SK-N-SH (cell line): ENCODE data around the gene SPAG5. TPM values are rescaled to one million over a fixed set of nuclear protein-coding genes. Genes with fewer than 3 reads are reported as not detected.

Source experiments
- CTCF ChIA-PET: fragments of 300-600, 350-600 bp; formaldehyde crosslinking; extraction: SDS; loops from one replicate; lab custom pipeline; 2021; lab: Yijun Ruan, JAX
- POLR2A ChIA-PET: fragments of 350-600 bp; sonication (Branson Sonifier 250); formaldehyde crosslinking; extraction: SDS; loops from one replicate; lab custom pipeline; 2020; ENCODE audit warnings: antibody characterized with exemption, inconsistent platforms; lab: Yijun Ruan, JAX
- DNase-seq: peaks from one replicate; pipeline ENCODE4 v3.0.0; 2012
- H2AFZ ChIP-seq: fragments of 200-600 bp; sonication (generic); 2 replicates; pipeline ENCODE4 v1.8.1; 2016; ENCODE audit warnings: antibody characterized with exemption, mild to moderate bottlenecking, low read depth
- H3F3A ChIP-seq: fragments of 200-600 bp; sonication (generic); replicated peaks from 2 replicates; pipeline ENCODE3; 2016; ENCODE audit warnings: antibody characterized with exemption, mild to moderate bottlenecking; ENCODE audit not compliant: insufficient read depth
- H3K27ac ChIP-seq, 2 experiments: fragments of 200-500 bp in 1 of 2; fragments of 200-600 bp in 1 of 2; sonication (Bioruptor generic) in 1 of 2; sonication (generic), shearing (Covaris generic) in 1 of 2; 2 replicates each; pipeline versions ENCODE4 v1.5.1 to v1.6.1; 2014 to 2016; ENCODE audit warnings: low read depth in 2 of 2, inconsistent platforms in 1 of 2, low read length in 1 of 2, mild to moderate bottlenecking in 1 of 2, mixed read lengths in 1 of 2
- H3K27me3 ChIP-seq: fragments of 200-600 bp; sonication (generic), shearing (Covaris generic); 2 replicates; pipeline ENCODE4 v1.6.1; 2016; ENCODE audit warnings: mixed run types; ENCODE audit not compliant: insufficient read depth
- H3K36me3 ChIP-seq, 2 experiments: fragments of 200-500 bp in 1 of 2; fragments of 200-600 bp in 1 of 2; sonication (Bioruptor generic) in 1 of 2; sonication (generic) in 1 of 2; replicated peaks in 1 of 2; 2 replicates each; pipeline versions ENCODE3 to v1.5.1; 2014 to 2016; ENCODE audit warnings: low read length in 1 of 2, mild to moderate bottlenecking in 1 of 2; ENCODE audit not compliant: insufficient read depth in 2 of 2, control insufficient read depth in 1 of 2
- H3K4me1 ChIP-seq, 2 experiments: fragments of 200-500 bp in 1 of 2; fragments of 200-600 bp in 1 of 2; sonication (Bioruptor generic) in 1 of 2; sonication (generic), shearing (Covaris generic) in 1 of 2; 2 replicates each; pipeline versions ENCODE4 v1.5.1 to v1.6.1; 2014 to 2016; ENCODE audit warnings: low read depth in 1 of 2, low read length in 1 of 2, mixed run types in 1 of 2; ENCODE audit not compliant: insufficient read depth in 2 of 2, control insufficient read depth in 1 of 2
- H3K4me2 ChIP-seq: fragments of 200-600 bp; sonication (generic), shearing (Covaris generic); 2 replicates; pipeline ENCODE4 v1.6.1; 2017; ENCODE audit warnings: mixed run types
- H3K4me3 ChIP-seq, 2 experiments: fragments of 200-500 bp in 1 of 2; fragments of 200-600 bp in 1 of 2; sonication (Bioruptor generic) in 1 of 2; sonication (generic), shearing (Covaris generic) in 1 of 2; 2 replicates each; pipeline versions ENCODE4 v1.5.1 to v1.8.1; 2014 to 2016; ENCODE audit warnings: low read depth in 2 of 2, inconsistent platforms in 1 of 2, low read length in 1 of 2, mild to moderate bottlenecking in 1 of 2, mixed read lengths in 1 of 2, moderate library complexity in 1 of 2
- H3K79me2 ChIP-seq: fragments of 200-600 bp; sonication (generic); 2 replicates; pipeline ENCODE4 v1.8.1; 2017; ENCODE audit warnings: mild to moderate bottlenecking; ENCODE audit not compliant: insufficient read depth
- H3K9ac ChIP-seq: fragments of 200-600 bp; sonication (generic); 2 replicates; pipeline ENCODE4 v1.6.1; 2017; ENCODE audit warnings: mixed run types
- H3K9me2 ChIP-seq: fragments of 200-600 bp; sonication (generic); 2 replicates; pipeline ENCODE4 v1.6.1; 2017; ENCODE audit warnings: mixed run types
- H3K9me3 ChIP-seq: fragments of 200-600 bp; sonication (generic); 2 replicates; pipeline ENCODE4 v1.6.1; 2017; ENCODE audit warnings: mixed run types, mild to moderate bottlenecking, moderate library complexity
- H4K20me1 ChIP-seq: fragments of 200-600 bp; sonication (generic); 2 replicates; pipeline ENCODE4 v1.6.1; 2017; ENCODE audit warnings: mild to moderate bottlenecking, mixed run types; ENCODE audit not compliant: insufficient read depth
- CHD2 ChIP-seq: fragments of 150-350 bp; IDR thresholded peaks from 2 replicates; pipeline ENCODE4 v1.6.1; 2018; ENCODE audit warnings: low read length; ENCODE audit not compliant: partially characterized antibody
- EZH2phosphoT487 ChIP-seq: fragments of 200-600 bp; sonication (generic); IDR thresholded peaks from 2 replicates; pipeline ENCODE4 v1.6.1; 2017; ENCODE audit warnings: low read depth, mixed run types, mild to moderate bottlenecking, antibody characterized with exemption, moderate library complexity, borderline replicate concordance
- FOSL2 ChIP-seq: IDR thresholded peaks from 2 replicates; pipeline ENCODE4 v1.4.0; 2012; ENCODE audit warnings: low read depth, mild to moderate bottlenecking, moderate library complexity, borderline replicate concordance
- FOXJ3 ChIP-seq: sonication (generic); formaldehyde crosslinking; IDR thresholded peaks from 2 replicates; pipeline ENCODE4 v1.5.1; 2020; ENCODE audit warnings: mild to moderate bottlenecking, missing genetic modification reagents
- FOXM1 ChIP-seq: IDR thresholded peaks from 2 replicates; pipeline ENCODE4 v1.4.0; 2012; ENCODE audit warnings: low read depth, mild to moderate bottlenecking
- GABPA ChIP-seq: IDR thresholded peaks from 2 replicates; pipeline ENCODE4 v1.4.0; 2012; ENCODE audit warnings: low read depth, mild to moderate bottlenecking
- GATA2 ChIP-seq: sonication (generic); formaldehyde crosslinking; IDR thresholded peaks from 2 replicates; pipeline ENCODE4 v1.5.0; 2020; ENCODE audit warnings: mild to moderate bottlenecking, missing genetic modification reagents
- IRF3 ChIP-seq: fragments of 150-350 bp; IDR thresholded peaks from 2 replicates; pipeline ENCODE4 v1.6.1; 2016; ENCODE audit warnings: mild to moderate bottlenecking, low read depth, low read length
- MXI1 ChIP-seq: IDR thresholded peaks from 2 replicates; pipeline ENCODE4 v1.6.1; 2012; ENCODE audit warnings: mild to moderate bottlenecking, low read depth, low read length, improper control_type of control experiment
- NFIC ChIP-seq: IDR thresholded peaks from 2 replicates; pipeline ENCODE4 v1.4.0; 2012; ENCODE audit warnings: borderline replicate concordance
- RAD21 ChIP-seq: IDR thresholded peaks from 2 replicates; pipeline ENCODE4 v1.6.1; 2012; ENCODE audit warnings: mild to moderate bottlenecking, low read length
- RCOR1 ChIP-seq: fragments of 150-350 bp; IDR thresholded peaks from 2 replicates; pipeline ENCODE4 v1.6.1; 2017; ENCODE audit warnings: antibody characterized with exemption, low read length
- REST ChIP-seq: IDR thresholded peaks from 2 replicates; pipeline ENCODE4 v1.6.1; 2012; ENCODE audit warnings: mild to moderate bottlenecking, low read depth, low read length, moderate library complexity
- SIN3A ChIP-seq: IDR thresholded peaks from 2 replicates; pipeline ENCODE4 v1.6.1; 2012; ENCODE audit warnings: low read depth, mild to moderate bottlenecking, low read length, moderate library complexity, borderline replicate concordance
- SMC3 ChIP-seq: IDR thresholded peaks from 2 replicates; pipeline ENCODE4 v1.6.1; 2012; ENCODE audit warnings: low read depth, low read length, improper control_type of control experiment
- TCF12 ChIP-seq: IDR thresholded peaks from 2 replicates; pipeline ENCODE4 v1.4.0; 2012
- USF1 ChIP-seq: IDR thresholded peaks from 2 replicates; pipeline ENCODE4 v1.4.0; 2012; ENCODE audit warnings: low read depth, borderline replicate concordance
- YY1 ChIP-seq: IDR thresholded peaks from 2 replicates; pipeline ENCODE4 v1.4.0; 2012; ENCODE audit warnings: low read depth, mild to moderate bottlenecking
- ZBTB33 ChIP-seq: IDR thresholded peaks from 2 replicates; pipeline ENCODE4 v1.4.0; 2012; ENCODE audit warnings: low read depth, borderline replicate concordance
- WGBS: methylation state at CpG from one replicate; pipeline ENCODE4 v1.1.6; 2017; ENCODE audit warnings: low lambda C conversion rate; 5-methylcytosine and 5-hydroxymethylcytosine counted together
- polyA plus RNA-seq, 3 experiments: library from polyadenylated mRNA; depleted of rRNA; stranded (reverse); fragments of >200 nt; gene quantifications; 2 replicates each; pipeline ENCODE4 v1.2.3, GENCODE V29; 2012

SPAG5 gene
- polyA plus RNA-seq, 1 of the 3 experiments (the other 2 are of a cell fraction), result 36.5 TPM

- ChIA-PET CTCF (interaction anchor here (1.9 to 7.9 kb wide), 2 partner anchors 43 to 54 kb away, joined by 6 to 117 read pairs; no protein-coding TSS in a partner anchor), POLR2A (no interaction called here)
- Histone ChIP-seq H3K9ac (no peak overlapping the region), H3K9me2 (no peaks in the 10 kb centered on the region), H3K36me3 (no peaks in the 10 kb centered on the region), H3K9me3 (no peaks in the 10 kb centered on the region), H3K4me3 (no peak overlapping the region), H3K79me2 (no peaks in the 10 kb centered on the region), H3K4me1 (no peaks in the 10 kb centered on the region), H3K27me3 (no peaks in the 10 kb centered on the region), H3K4me2 (no peak overlapping the region), H2AFZ (no peak overlapping the region), H4K20me1 (no peaks in the 10 kb centered on the region), H3F3A (no peaks in the 10 kb centered on the region), H3K27ac (no peak overlapping the region)
- DNase-seq, result no peak
- no peak for TF ChIP-seq RAD21
- TF ChIP-seq IRF3, result no peak
- TF ChIP-seq SMC3, result no peak
- WGBS, result 71% methylated on average over 12 of the region's 14 CpGs
Measured at GRCh38 chr17:28538296-28538895, 60.4 kb downstream of the SPAG5 start.

GRCh38 chr17:28537219-28537610 lies 61.6 kb downstream of the SPAG5 start:
- WGBS, result 15% methylated on average over 3 of the region's 12 CpGs

More at GRCh38 chr17:28537219-28537610, 61.6 kb downstream of the SPAG5 start:
- Histone ChIP-seq H3K4me3 (no peak overlapping the region), H4K20me1 (no peaks in the 10 kb centered on the region), H3K9me2 (no peaks in the 10 kb centered on the region), H3F3A (no peaks in the 10 kb centered on the region), H3K9ac (no peak overlapping the region), H3K4me1 (no peaks in the 10 kb centered on the region), H3K79me2 (no peaks in the 10 kb centered on the region), H3K9me3 (no peaks in the 10 kb centered on the region), H3K36me3 (no peaks in the 10 kb centered on the region), H3K4me2 (no peak overlapping the region), H3K27me3 (no peaks in the 10 kb centered on the region), H3K27ac (no peak overlapping the region), H2AFZ (no peak overlapping the region)
- POLR2A ChIA-PET, result no interaction called here
- TF ChIP-seq FOSL2 (no peak), ZBTB33 (no peak), IRF3 (no peak), REST (no peak), FOXM1 (no peak), RCOR1 (no peak), GATA2 (CRISPR knock-in tag) (no peak), CHD2 (no peak), GABPA (no peak), MXI1 (no peak), SIN3A (no peak), USF1 (no peak), NFIC (no peak), TCF12 (no peak), YY1 (no peak), FOXJ3 (CRISPR knock-in tag) (no peak), EZH2phosphoT487 (no peak)
- DNase-seq, result no peak
- CTCF ChIA-PET, result interaction anchor here (1.4 to 7.9 kb wide), 4 partner anchors 10 to 42 kb away, joined by 4 to 117 read pairs (median 26); no protein-coding TSS in a partner anchor
